ENCODE measurements around the gene SIN3B.

Gene SIN3B

GRCh38 chr19:16834747-16835146, 5.5 kb downstream of the SIN3B start:
- H2AFZ ChIP-seq (ENCODE audit: low read depth, low read length) = no peak overlapping the region
- peaks cover 10% of the 10 kb centered on the region for H3K4me1 ChIP-seq (ENCODE audit: insufficient read depth, low read length)
- no peaks in the 10 kb centered on the region for H3K9me3 ChIP-seq (ENCODE audit: low read length)
- H3K27me3 ChIP-seq (ENCODE audit: insufficient read depth, low read length) = no peaks in the 10 kb centered on the region
- H3K4me3 ChIP-seq (ENCODE audit: low read length) = no peak overlapping the region
- H3K36me3 ChIP-seq (ENCODE audit: insufficient read depth, low read length) = peaks cover 70% of the 10 kb centered on the region

- Histone ChIP-seq H3K9me3 (ENCODE audit: low read length) (no peaks in the 10 kb centered on the region), H3K36me3 (ENCODE audit: insufficient read depth, low read length) (peaks cover 82% of the 10 kb centered on the region), H3K27me3 (ENCODE audit: insufficient read depth, low read length) (no peaks in the 10 kb centered on the region), H3K4me1 (ENCODE audit: insufficient read depth, low read length) (no peaks in the 10 kb centered on the region), H2AFZ (ENCODE audit: low read depth, low read length) (no peak overlapping the region), H3K4me3 (ENCODE audit: low read length) (no peak overlapping the region)
Observed at GRCh38 chr19:16836115-16837034, 7.2 kb downstream of the SIN3B start.

DNA sequence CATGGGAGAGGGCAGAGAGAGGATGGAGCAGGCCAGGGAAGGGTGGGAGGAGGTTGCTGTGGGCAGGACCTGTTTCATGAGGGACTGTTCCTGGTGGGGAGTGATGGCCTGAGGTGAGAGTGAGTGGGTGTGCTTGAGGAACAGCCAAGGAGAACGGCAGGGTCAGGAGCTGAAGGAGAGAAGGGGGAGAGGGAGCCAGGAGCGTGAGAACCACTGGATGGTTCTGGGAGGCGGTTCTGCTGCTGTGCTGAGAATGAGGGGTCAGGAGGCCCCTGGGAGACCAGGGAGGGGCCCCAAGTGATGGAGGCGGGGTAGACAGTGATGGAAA, 7.8 kb downstream of the SIN3B start:
- Histone ChIP-seq H3K4me1 (ENCODE audit: insufficient read depth, low read length) (no peaks in the 10 kb centered on the region), H3K9me3 (ENCODE audit: low read length) (no peaks in the 10 kb centered on the region), H2AFZ (ENCODE audit: low read depth, low read length) (no peak overlapping the region), H3K4me3 (ENCODE audit: low read length) (no peak overlapping the region), H3K27me3 (ENCODE audit: insufficient read depth, low read length) (no peaks in the 10 kb centered on the region), H3K36me3 (ENCODE audit: insufficient read depth, low read length) (peaks cover 83% of the 10 kb centered on the region)

DNA sequence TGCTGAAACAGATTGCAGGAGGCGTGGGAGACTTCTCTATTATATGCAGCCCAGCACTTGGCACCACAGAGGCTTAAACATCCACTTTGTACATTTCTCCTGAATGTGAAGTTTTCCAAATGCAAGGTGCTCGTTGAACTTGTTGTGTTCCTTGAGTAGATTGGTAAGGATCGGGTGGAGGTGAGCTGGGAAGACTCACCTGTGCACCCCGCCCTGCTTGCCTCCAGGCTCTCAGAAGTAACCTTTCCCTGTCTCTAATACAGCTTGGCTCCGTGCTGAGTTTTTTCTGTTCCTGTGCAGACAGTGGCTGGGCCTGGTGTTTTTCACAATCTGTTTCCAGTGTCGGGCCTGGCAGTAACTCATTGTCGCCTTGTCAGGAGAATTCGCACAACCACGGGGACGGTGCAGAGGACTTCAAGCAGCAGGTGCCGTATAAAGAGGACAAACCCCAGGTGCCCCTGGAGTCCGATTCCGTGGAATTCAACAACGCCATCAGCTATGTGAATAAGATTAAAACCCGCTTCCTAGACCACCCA, 12.3 kb downstream of the SIN3B start:
- Histone ChIP-seq H3K4me3 (ENCODE audit: low read length) (no peak overlapping the region), H3K27me3 (ENCODE audit: insufficient read depth, low read length) (no peaks in the 10 kb centered on the region), H2AFZ (ENCODE audit: low read depth, low read length) (no peak overlapping the region), H3K36me3 (ENCODE audit: insufficient read depth, low read length) (peaks cover 86% of the 10 kb centered on the region), H3K4me1 (ENCODE audit: insufficient read depth, low read length) (no peaks in the 10 kb centered on the region), H3K9me3 (ENCODE audit: low read length) (no peaks in the 10 kb centered on the region)

- Histone ChIP-seq H3K27me3 (ENCODE audit: insufficient read depth, low read length) (no peaks in the 10 kb centered on the region), H3K9me3 (ENCODE audit: low read length) (no peaks in the 10 kb centered on the region), H3K4me3 (ENCODE audit: low read length) (no peak overlapping the region), H3K4me1 (ENCODE audit: insufficient read depth, low read length) (no peaks in the 10 kb centered on the region), H2AFZ (ENCODE audit: low read depth, low read length) (no peak overlapping the region), H3K36me3 (ENCODE audit: insufficient read depth, low read length) (peaks cover 87% of the 10 kb centered on the region)
Observed at GRCh38 chr19:16846901-16847300, 17.7 kb downstream of the SIN3B start.

GRCh38 chr19:16847430-16847829, 18.2 kb downstream of the SIN3B start:
- H3K4me3 ChIP-seq (ENCODE audit: low read length) = no peak overlapping the region
- peaks cover 89% of the 10 kb centered on the region for H3K36me3 ChIP-seq (ENCODE audit: insufficient read depth, low read length)
- no peaks in the 10 kb centered on the region for H3K9me3 ChIP-seq (ENCODE audit: low read length)
- H3K27me3 ChIP-seq (ENCODE audit: insufficient read depth, low read length) = no peaks in the 10 kb centered on the region
- H3K4me1 ChIP-seq (ENCODE audit: insufficient read depth, low read length) = no peaks in the 10 kb centered on the region
- no peak overlapping the region for H2AFZ ChIP-seq (ENCODE audit: low read depth, low read length)

GRCh38 chr19:16849168-16849567, 20.0 kb downstream of the SIN3B start:
- H2AFZ ChIP-seq (ENCODE audit: low read depth, low read length) = no peak overlapping the region
- peaks cover 93% of the 10 kb centered on the region for H3K36me3 ChIP-seq (ENCODE audit: insufficient read depth, low read length)
- H3K27me3 ChIP-seq (ENCODE audit: insufficient read depth, low read length) = no peaks in the 10 kb centered on the region
- no peak overlapping the region for H3K4me3 ChIP-seq (ENCODE audit: low read length)
- H3K4me1 ChIP-seq (ENCODE audit: insufficient read depth, low read length) = no peaks in the 10 kb centered on the region
- H3K9me3 ChIP-seq (ENCODE audit: low read length) = no peaks in the 10 kb centered on the region

- H3K36me3 ChIP-seq (ENCODE audit: insufficient read depth, low read length) = peaks cover 92% of the 10 kb centered on the region
- no peaks in the 10 kb centered on the region for H3K4me1 ChIP-seq (ENCODE audit: insufficient read depth, low read length)
Observed at GRCh38 chr19:16850133-16850532, 20.9 kb downstream of the SIN3B start.

GRCh38 chr19:16851031-16851712, 22.0 kb downstream of the SIN3B start:
- peaks cover 86% of the 10 kb centered on the region for H3K36me3 ChIP-seq (ENCODE audit: insufficient read depth, low read length)
- no peak overlapping the region for H3K4me3 ChIP-seq (ENCODE audit: low read length)
- H3K9me3 ChIP-seq (ENCODE audit: low read length) = no peaks in the 10 kb centered on the region
- H3K4me1 ChIP-seq (ENCODE audit: insufficient read depth, low read length) = no peaks in the 10 kb centered on the region
- H3K27me3 ChIP-seq (ENCODE audit: insufficient read depth, low read length) = no peaks in the 10 kb centered on the region
- H2AFZ ChIP-seq (ENCODE audit: low read depth, low read length) = no peak overlapping the region

More at GRCh38 chr19:16850133-16850532, 20.9 kb downstream of the SIN3B start:
- Histone ChIP-seq H2AFZ (ENCODE audit: low read depth, low read length) (no peak overlapping the region), H3K9me3 (ENCODE audit: low read length) (no peaks in the 10 kb centered on the region), H3K27me3 (ENCODE audit: insufficient read depth, low read length) (no peaks in the 10 kb centered on the region), H3K4me3 (ENCODE audit: low read length) (no peak overlapping the region)

DNA sequence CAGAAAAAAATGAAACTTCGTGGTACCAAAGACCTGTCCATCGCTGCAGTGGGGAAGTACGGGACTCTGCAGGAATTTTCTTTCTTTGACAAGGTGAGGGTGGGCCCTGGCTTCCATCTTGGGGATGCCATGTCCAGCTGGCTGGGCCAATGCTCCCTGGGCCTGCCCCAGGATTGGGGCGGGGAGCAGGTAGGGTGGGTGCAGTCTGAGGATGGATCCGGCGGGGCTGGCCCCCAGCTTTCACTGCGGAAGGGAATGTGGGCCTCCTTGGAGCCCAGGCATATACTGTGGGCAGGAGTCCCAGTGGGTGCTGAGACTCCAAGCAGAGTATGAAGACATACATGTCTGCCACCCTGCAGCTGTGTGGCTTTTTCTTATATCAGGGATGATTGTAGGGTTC, 23.9 kb downstream of the SIN3B start:
- Histone ChIP-seq H3K4me3 (ENCODE audit: low read length) (no peak overlapping the region), H3K27me3 (ENCODE audit: insufficient read depth, low read length) (no peaks in the 10 kb centered on the region), H3K9me3 (ENCODE audit: low read length) (no peaks in the 10 kb centered on the region), H3K36me3 (ENCODE audit: insufficient read depth, low read length) (peaks cover 75% of the 10 kb centered on the region), H3K4me1 (ENCODE audit: insufficient read depth, low read length) (no peaks in the 10 kb centered on the region), H2AFZ (ENCODE audit: low read depth, low read length) (no peak overlapping the region)

- H3K27me3 ChIP-seq (ENCODE audit: insufficient read depth, low read length) = no peaks in the 10 kb centered on the region
- no peaks in the 10 kb centered on the region for H3K4me1 ChIP-seq (ENCODE audit: insufficient read depth, low read length)
- no peak overlapping the region for H3K4me3 ChIP-seq (ENCODE audit: low read length)
- H3K9me3 ChIP-seq (ENCODE audit: low read length) = no peaks in the 10 kb centered on the region
- H2AFZ ChIP-seq (ENCODE audit: low read depth, low read length) = no peak overlapping the region
- peaks cover 60% of the 10 kb centered on the region for H3K36me3 ChIP-seq (ENCODE audit: insufficient read depth, low read length)
Observed at GRCh38 chr19:16856091-16856490, 26.9 kb downstream of the SIN3B start.

DNA sequence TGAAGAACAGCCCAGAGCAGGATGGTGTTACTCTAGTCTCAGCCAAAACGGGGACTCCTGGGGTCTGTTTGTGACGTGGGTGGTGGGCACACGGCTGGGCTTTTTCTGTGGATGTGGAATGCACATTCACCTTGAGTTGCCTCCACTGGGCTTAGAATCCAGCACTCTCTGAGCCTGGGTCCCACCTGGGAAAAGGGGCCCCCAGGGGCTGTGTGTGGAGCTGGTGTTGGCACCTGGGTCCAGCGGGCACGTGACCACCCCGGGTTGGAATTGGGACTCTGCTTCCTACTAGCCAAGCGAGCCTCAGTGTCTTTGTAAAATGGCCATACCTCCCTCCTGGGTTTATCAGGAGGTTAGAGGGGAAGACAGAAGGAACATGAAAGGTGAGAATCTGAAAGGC, 30.4 kb downstream of the SIN3B start:
- Histone ChIP-seq H2AFZ (ENCODE audit: low read depth, low read length) (no peak overlapping the region), H3K36me3 (ENCODE audit: insufficient read depth, low read length) (peaks cover 45% of the 10 kb centered on the region), H3K4me3 (ENCODE audit: low read length) (no peak overlapping the region), H3K9me3 (ENCODE audit: low read length) (no peaks in the 10 kb centered on the region), H3K27me3 (ENCODE audit: insufficient read depth, low read length) (no peaks in the 10 kb centered on the region), H3K4me1 (ENCODE audit: insufficient read depth, low read length) (no peaks in the 10 kb centered on the region)

- Histone ChIP-seq H3K36me3 (ENCODE audit: insufficient read depth, low read length) (peaks cover 42% of the 10 kb centered on the region), H2AFZ (ENCODE audit: low read depth, low read length) (no peak overlapping the region), H3K9me3 (ENCODE audit: low read length) (no peaks in the 10 kb centered on the region), H3K4me3 (ENCODE audit: low read length) (no peak overlapping the region), H3K27me3 (ENCODE audit: insufficient read depth, low read length) (no peaks in the 10 kb centered on the region), H3K4me1 (ENCODE audit: insufficient read depth, low read length) (no peaks in the 10 kb centered on the region)
Observed at GRCh38 chr19:16860118-16860517, 30.9 kb downstream of the SIN3B start.
